Renal cortical epithelial cell (primary cell): Measurements from ENCODE around the gene MGARP. TPM values are rescaled to one million over a fixed set of nuclear protein-coding genes. Genes with fewer than 3 reads are reported as not detected.

Experiments
- DNase-seq: peaks from one replicate; pipeline ENCODE4 v3.0.0-alpha.2; 2011; ENCODE audit warnings: low read depth
- total RNA-seq: library from RNA; depleted of rRNA; stranded (reverse); fragments of >200 nt; gene quantifications from 2 replicates; pipeline ENCODE4 v1.2.3, GENCODE V29; 2014

The MGARP gene
- total RNA-seq, 1 donor from 2014 or later = 2.6 TPM

- peak; percentile 90 for DNase-seq
Observed at GRCh38 chr4:139243448-139244365, 36.3 kb downstream of the MGARP start.

GRCh38 chr4:139242511-139243051 is 37.4 kb downstream of the MGARP start:
- DNase-seq = peak; percentile 72

- no peak for DNase-seq
Observed at GRCh38 chr4:139241784-139242151, 38.3 kb downstream of the MGARP start.

- DNase-seq = peak; percentile 86
Observed at GRCh38 chr4:139241086-139241783, 38.8 kb downstream of the MGARP start.

- no peak for DNase-seq
Observed at GRCh38 chr4:139239127-139239772, 40.8 kb downstream of the MGARP start.

- no peak for DNase-seq
Observed at GRCh38 chr4:139234253-139234652, 45.8 kb downstream of the MGARP start.

GRCh38 chr4:139229534-139230039 is 50.4 kb downstream of the MGARP start:
- peak; percentile 71 for DNase-seq

- no peak for DNase-seq
Observed at GRCh38 chr4:139227729-139228404, 52.2 kb downstream of the MGARP start.

- peak; percentile 15 for DNase-seq
Observed at GRCh38 chr4:139223682-139224317, 56.2 kb downstream of the MGARP start.

GRCh38 chr4:139222215-139222614 is 57.8 kb downstream of the MGARP start:
- DNase-seq = no peak

- no peak for DNase-seq
Observed at GRCh38 chr4:139221687-139222086, 58.3 kb downstream of the MGARP start.

- DNase-seq = no peak
Observed at GRCh38 chr4:139219450-139220055, 60.5 kb downstream of the MGARP start.

Other genes with a start within 250 kb of the MGARP start
- 38.4 and 48.0 TPM in 2 replicates for gene ELF2, start 103.0 kb downstream of the MGARP start, total RNA-seq
- 34.2 and 58.0 TPM in 2 replicates for gene NAA15, start 21.3 kb upstream of the MGARP start, total RNA-seq
- gene NDUFC1, start 22.3 kb upstream of the MGARP start, total RNA-seq = 36.4 and 42.2 TPM in 2 replicates
- 15.1 and 17.9 TPM in 2 replicates for gene RAB33B, start 173.9 kb upstream of the MGARP start, total RNA-seq